HAP-1 (cell line): Measurements from ENCODE around the gene SNAPIN.

Experiments
- DNase-seq, 2 experiments: peaks; one replicate each; pipeline ENCODE4 v3.0.0-alpha.2; 2016 to 2020; ENCODE audit warnings: low spot score in 2 of 2
- H3K27me3 ChIP-seq: fragments of 250-450 bp; sonication (Bioruptor Pico); 2 replicates; pipeline ENCODE4 v1.5.1; 2020; ENCODE audit warnings: low read depth, mild to moderate bottlenecking, moderate library complexity
- H3K36me3 ChIP-seq: fragments of 250-450 bp; sonication (Bioruptor Pico); replicated peaks from 2 replicates; pipeline ENCODE4 v1.5.1; 2020; ENCODE audit warnings: mild to moderate bottlenecking
- H3K4me1 ChIP-seq: fragments of 250-450 bp; sonication (Bioruptor Pico); 2 replicates; pipeline ENCODE4 v1.5.1; 2020; ENCODE audit warnings: mild to moderate bottlenecking
- H3K4me3 ChIP-seq: fragments of 250-450 bp; sonication (Bioruptor Pico); 2 replicates; pipeline ENCODE4 v1.5.1; 2020; ENCODE audit warnings: mild to moderate bottlenecking, moderate library complexity
- H3K9me3 ChIP-seq: fragments of 250-450 bp; sonication (Bioruptor Pico); 2 replicates; pipeline ENCODE4 v1.5.1; 2020; ENCODE audit warnings: mild to moderate bottlenecking, moderate library complexity
- in situ Hi-C: fragments of 300-500 bp; cut with MboI; formaldehyde crosslinking; loops from 3 replicates; pipeline ENCODE4 v1.14.3; 2020; ENCODE audit warnings: low sequenced_read_pairs, inconsistent platforms, mixed read lengths

Gene SNAPIN, protein sequence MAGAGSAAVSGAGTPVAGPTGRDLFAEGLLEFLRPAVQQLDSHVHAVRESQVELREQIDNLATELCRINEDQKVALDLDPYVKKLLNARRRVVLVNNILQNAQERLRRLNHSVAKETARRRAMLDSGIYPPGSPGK

DNA sequence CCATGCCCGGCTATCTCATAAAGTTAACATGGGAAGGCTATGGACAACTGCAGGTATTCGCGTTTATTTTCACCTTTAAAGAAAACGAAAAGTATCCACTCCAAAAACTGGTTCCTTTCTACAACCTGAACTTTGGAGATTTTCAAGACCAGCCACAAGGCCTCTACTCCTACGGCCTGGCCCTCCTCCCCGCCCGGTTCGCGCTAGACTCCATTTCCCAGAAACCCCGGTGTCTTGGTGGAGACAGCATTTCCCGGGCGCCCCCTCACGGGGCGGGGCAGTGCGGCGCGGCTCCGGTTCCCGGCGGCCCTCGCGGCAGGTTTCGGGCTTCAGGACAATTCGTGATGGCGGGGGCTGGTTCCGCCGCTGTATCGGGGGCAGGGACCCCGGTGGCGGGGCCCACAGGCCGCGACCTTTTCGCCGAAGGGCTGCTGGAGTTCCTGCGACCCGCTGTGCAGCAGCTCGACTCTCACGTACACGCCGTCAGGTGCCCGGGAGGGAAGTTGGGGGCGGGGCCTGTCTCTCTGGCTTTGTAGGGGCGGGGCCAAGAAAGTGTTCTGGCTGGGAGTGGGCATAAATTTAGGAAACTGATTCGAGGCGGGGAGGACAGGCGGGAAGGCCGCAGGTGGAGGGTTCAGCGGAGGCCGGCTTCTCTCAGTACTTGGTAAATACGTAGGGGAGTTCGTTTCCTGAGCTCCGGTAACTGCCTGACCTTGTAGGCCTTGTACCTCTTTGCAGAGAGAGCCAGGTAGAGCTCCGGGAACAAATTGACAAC, at the start of gene SNAPIN:
Gene SNAPIN, plus strand, starts transcription at position 304 of the 775 bp plus-strand sequence. Its CDS starts 41 bp downstream, at position 345.
- Histone ChIP-seq H3K36me3 (peaks cover 40% of the 10 kb centered on the region), H3K4me3 (peak within 1 kb of the TSS; percentile 96), H3K9me3 (no peaks in the 10 kb centered on the region), H3K27me3 (no peaks in the 10 kb centered on the region), H3K4me1 (peaks cover 10% of the 10 kb centered on the region)
- DNase-seq: peak; percentile 93 to 96
- in situ Hi-C loops: loop anchor here (25.0 kb wide), 1 partner anchor 604 kb away; the partner anchor contains the start of gene HAX1

DNA sequence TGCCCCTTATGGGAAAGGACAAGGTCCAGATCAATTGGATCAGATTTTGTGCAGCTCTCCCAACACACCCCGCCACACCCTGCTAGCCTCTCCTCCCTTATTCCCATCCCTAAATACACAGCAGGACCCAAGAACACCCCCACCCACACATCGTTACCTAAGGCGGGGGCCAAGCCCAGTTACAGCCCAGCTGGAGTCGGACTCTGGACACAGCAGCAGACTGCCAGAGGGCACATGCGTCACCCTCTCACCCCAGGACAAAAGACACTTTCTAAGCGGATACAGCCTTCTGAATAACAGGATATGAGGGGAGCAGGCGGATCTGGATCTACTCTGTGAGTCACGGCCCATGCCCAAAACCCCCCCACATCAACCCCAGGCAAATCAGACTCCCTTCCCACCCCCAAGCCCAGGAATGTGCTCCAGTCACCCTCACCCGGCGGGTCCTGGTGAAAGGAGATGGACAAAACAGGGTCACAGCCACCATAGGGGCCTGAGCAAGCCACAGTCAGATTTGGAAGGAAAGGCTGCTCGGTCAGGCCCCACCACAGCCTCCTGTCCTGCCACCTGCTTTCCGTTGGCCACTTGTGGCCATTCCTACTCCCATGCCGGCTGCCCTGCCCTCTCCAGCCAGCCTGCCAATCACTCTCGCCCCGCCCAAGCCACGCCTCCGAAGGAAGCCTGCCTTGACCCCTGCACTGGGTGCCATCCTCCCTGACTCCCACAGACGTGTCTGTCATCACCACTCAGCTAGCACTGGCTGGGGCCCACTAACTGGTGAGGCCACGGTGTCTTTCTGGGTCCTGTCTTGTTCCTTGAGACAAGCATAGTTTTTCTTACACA, 49.5 kb upstream of the SNAPIN start:
- Histone ChIP-seq H3K36me3 (no peaks in the 10 kb centered on the region), H3K27me3 (no peaks in the 10 kb centered on the region), H3K9me3 (no peaks in the 10 kb centered on the region), H3K4me1 (peaks cover 14% of the 10 kb centered on the region), H3K4me3 (no peak overlapping the region)
- DNase-seq: peak in 1 of 2 experiments; percentile 61
- in situ Hi-C loops: no loop called here

DNA sequence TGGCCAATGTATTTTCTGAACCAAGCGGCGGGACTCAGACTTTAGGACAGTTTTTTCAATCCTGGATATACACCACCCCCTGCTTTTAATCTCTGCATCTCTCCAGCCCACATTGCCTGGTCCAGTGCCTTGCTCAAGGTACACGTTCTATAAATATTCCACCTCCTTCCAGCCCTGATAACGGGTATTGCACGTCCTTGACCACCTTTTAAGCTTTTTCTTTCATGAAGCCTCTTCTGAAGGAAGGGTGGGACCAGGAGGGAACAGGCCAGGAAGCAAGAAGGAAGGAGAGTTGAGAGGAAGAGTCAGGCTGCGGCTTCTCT, 49.0 kb upstream of the SNAPIN start:
- Histone ChIP-seq H3K27me3 (no peaks in the 10 kb centered on the region), H3K4me3 (no peak overlapping the region), H3K4me1 (peaks cover 14% of the 10 kb centered on the region), H3K9me3 (no peaks in the 10 kb centered on the region), H3K36me3 (no peaks in the 10 kb centered on the region)
- in situ Hi-C loops: no loop called here
- no peak for DNase-seq

DNA sequence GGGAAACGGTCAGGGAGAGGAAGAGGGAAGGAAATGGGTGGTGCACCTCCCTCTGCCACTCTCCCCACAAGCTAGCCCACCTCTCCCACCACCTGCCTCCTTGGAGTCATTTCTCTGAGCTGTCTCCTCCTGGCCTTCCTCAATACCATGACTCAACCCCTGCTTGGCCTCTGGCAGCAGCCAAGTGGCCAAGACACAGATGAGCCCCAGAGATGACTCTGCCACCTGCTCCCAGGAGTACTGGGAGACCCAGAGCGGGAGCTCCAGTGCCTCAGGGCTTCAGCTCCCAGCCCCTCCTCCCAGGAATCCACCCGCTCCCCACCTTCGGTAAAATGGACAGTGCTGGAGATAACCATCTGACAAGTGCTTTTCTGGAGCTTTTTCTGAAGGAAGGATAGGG, 48.2 kb upstream of the SNAPIN start:
- H3K4me3 ChIP-seq: no peak overlapping the region
- no peak for DNase-seq
- H3K9me3 ChIP-seq: no peaks in the 10 kb centered on the region
- no peaks in the 10 kb centered on the region for H3K27me3 ChIP-seq
- no peaks in the 10 kb centered on the region for H3K36me3 ChIP-seq
- in situ Hi-C loops: no loop called here
- H3K4me1 ChIP-seq: peaks cover 14% of the 10 kb centered on the region

DNA sequence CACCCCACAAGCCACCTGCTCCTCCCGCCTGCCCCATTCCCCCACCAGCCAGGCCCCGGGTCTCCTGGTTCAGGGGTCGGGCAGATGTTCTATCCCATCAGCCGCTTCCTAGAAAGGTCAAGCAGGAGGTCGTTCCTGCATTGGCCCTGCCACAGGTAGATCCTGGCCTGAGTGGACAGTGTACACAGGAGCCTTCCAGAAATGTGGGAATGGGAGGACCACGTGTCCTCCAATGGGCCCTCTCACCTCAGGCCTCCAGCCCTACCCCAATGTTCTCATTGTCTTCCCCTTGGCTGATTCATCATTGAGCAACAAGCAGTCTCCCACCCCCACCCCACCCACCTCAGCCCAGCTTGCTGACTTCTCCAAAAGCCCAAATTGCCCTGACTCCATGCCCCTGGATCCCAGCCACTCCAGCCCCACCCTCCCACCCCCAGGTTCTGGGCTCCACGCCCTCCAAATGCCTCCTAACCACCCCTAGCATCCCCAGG, 47.6 kb upstream of the SNAPIN start:
- no peaks in the 10 kb centered on the region for H3K9me3 ChIP-seq
- no peaks in the 10 kb centered on the region for H3K27me3 ChIP-seq
- H3K4me1 ChIP-seq: peaks cover 10% of the 10 kb centered on the region
- no peaks in the 10 kb centered on the region for H3K36me3 ChIP-seq
- no peak overlapping the region for H3K4me3 ChIP-seq
- in situ Hi-C loops: no loop called here
- DNase-seq: no peak

DNA sequence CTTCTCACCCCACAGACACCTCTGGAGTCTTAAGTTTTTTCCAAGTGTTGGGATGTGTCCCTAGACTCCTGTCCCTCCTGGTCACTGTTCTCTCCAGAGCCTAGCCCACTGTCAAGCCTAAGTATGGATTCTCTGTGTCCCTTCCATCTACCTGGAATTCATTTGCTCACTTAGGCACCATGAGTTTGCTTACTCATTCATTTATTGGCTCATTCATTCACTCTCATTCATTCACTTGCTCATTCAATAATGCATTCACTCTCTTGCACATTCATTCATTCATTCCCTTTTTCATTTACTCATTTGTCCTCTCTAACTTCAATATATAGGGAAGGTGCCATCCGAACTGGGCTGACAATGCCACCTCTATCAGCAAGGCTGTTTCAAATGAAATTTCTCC, 47.1 kb upstream of the SNAPIN start:
- in situ Hi-C loops: no loop called here

DNA sequence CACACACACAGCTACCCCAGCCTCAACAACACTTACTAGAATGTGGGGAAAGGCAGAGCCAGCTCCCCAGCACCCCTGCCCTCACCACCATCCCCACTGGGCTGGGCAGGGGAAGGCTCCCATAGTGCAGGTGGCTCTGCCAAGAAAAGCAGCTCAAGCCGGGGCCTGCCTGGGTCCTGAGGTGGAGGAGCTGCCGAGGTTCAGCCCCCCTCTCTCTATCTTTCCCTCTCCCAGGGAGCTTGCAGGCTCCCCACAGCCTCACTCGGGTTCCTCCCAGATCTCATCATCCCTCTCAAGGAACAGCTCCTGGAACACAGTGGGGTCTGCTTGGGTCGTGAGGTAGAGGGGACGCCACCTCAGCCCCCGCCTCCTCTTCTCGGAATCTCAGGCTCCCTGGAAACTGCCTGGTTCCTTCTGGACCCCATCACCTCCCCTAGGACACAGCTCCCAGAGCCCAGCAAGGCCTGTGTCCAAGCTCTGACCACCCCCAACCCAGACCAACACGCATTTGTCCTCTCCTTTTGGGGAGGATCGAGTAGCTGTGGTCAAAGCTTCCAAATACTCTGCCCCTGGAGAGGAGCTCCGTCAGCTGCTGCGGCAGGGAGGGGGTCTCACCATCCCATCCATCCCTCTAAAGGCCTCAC, 46.3 kb upstream of the SNAPIN start:
- no peaks in the 10 kb centered on the region for H3K27me3 ChIP-seq
- no peak for DNase-seq
- no peak overlapping the region for H3K4me3 ChIP-seq
- peaks cover 10% of the 10 kb centered on the region for H3K4me1 ChIP-seq
- H3K9me3 ChIP-seq: no peaks in the 10 kb centered on the region
- in situ Hi-C loops: no loop called here
- H3K36me3 ChIP-seq: no peaks in the 10 kb centered on the region

More for the DNA sequence above, 47.1 kb upstream of the SNAPIN start:
- no peaks in the 10 kb centered on the region for H3K27me3 ChIP-seq
- no peak for DNase-seq
- H3K9me3 ChIP-seq: no peaks in the 10 kb centered on the region
- no peaks in the 10 kb centered on the region for H3K36me3 ChIP-seq
- peaks cover 10% of the 10 kb centered on the region for H3K4me1 ChIP-seq
- no peak overlapping the region for H3K4me3 ChIP-seq

DNA sequence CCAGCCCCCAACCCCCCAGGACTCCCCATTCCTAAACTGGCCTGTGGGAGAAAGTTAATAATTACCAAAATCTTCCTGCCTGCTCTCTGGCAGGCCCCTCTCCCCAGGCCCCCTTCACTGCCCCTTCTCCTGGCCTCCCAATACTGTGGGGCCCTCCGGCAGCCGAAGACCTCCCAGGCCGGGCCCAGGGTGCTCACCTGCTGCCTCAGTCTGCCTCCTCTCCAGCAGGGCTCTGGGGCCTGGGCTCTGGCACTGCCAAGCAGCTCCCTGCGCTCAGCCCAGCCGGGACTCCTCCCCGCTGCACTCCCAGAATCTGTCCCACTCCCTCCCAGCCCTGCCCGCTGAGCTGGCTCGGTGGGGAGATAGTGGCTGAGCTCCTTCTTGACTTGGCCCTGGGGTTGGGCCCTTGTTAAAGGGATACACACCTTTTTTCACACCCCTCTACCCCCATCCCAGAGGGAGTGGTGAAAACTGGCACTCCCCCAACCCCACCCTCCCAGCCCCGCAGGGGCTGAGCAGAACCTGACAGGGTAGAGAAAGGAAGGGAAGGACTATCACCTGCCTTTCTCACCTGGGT, 45.7 kb upstream of the SNAPIN start, which contains the start of gene S100A16:
Gene S100A16, minus strand, starts transcription at position 383 of the 577 bp plus-strand sequence. CDS start 4,986 bp downstream, outside the sequence.
- in situ Hi-C loops: no loop called here
- Histone ChIP-seq H3K36me3 (no peaks in the 10 kb centered on the region), H3K4me3 (no peak within 1 kb of the TSS), H3K27me3 (no peaks in the 10 kb centered on the region), H3K4me1 (peaks cover 10% of the 10 kb centered on the region), H3K9me3 (no peaks in the 10 kb centered on the region)
- DNase-seq: no peak

DNA sequence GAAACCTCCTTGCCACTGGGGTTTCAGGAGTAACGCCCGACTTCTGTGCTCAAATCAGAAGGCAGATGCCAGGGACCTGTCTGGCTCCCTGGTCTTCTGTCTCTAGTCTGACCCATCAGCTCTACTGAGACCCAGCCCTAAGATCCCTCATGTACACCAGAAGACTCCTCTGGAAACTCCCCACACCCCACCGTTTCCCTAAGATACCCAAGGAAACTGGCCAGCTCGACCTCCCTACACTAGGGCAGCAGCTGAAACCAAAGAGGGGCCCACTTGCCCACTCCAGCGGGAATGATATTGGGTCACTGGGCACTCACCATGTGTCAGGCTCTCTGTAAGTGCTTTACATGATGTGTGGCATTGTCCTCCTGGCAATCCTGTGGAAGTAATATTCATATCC, 45.1 kb upstream of the SNAPIN start:
- Histone ChIP-seq H3K9me3 (no peaks in the 10 kb centered on the region), H3K4me1 (peaks cover 10% of the 10 kb centered on the region), H3K36me3 (no peaks in the 10 kb centered on the region), H3K4me3 (no peak overlapping the region), H3K27me3 (no peaks in the 10 kb centered on the region)
- in situ Hi-C loops: no loop called here
- no peak for DNase-seq

DNA sequence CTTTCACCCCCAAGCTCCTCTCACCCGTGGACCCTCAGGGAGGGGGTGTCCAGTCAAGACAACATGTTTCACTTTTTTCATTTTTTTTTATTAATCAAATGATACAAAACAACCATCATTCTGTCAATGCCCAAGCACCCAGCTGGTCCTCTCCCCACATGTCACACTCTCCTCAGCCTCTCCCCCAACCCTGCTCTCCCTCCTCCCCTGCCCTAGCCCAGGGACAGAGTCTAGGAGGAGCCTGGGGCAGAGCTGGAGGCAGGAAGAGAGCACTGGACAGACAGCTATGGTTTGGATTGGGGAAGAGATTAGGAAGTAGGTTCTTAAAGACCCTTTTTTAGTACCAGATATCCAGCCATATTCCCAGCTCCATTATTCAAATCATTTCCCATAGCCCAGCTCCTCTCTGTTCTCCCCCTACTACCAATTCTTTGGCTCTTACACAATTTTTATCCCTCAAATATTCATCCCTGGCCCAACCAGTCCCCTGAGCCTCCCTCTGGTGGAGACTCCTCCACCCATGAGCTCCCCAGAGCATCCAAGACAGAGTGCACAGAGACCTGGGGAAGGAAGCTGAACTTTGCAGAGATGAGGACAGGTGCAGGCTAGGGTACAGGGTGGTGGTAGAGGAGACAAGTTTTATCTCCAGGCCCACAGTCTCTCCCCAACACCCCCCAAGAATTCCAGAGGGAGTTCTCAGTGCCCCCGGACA, 44.2 kb upstream of the SNAPIN start:
- no peaks in the 10 kb centered on the region for H3K9me3 ChIP-seq
- peaks cover under 1% of the 10 kb centered on the region; the same call in 1 of the 2 replicates for H3K36me3 ChIP-seq
- in situ Hi-C loops: no loop called here
- H3K4me1 ChIP-seq: peaks cover under 1% of the 10 kb centered on the region
- H3K4me3 ChIP-seq: no peak overlapping the region
- no peak for DNase-seq
- no peaks in the 10 kb centered on the region for H3K27me3 ChIP-seq

DNA sequence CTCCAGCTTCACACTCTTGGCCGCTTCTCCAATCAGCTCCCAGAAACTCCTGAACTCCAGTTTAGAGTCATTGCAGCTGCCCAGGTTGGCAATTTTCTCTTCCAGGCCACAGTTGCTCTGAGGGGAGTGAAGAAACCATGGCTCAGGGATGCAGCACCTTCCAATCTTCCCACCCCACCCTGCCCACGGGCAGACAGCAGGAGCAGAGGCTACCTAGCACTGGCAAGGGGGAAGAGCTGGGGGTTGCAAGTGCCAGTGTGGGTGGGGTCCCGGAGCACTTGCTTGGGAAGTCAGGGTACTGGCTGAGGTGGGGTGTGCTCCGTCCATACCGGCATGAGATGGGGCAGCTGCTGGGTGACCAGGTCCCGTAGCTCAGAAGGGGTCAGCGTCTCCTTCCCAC, 43.6 kb upstream of the SNAPIN start:
- H3K27me3 ChIP-seq: no peaks in the 10 kb centered on the region
- in situ Hi-C loops: no loop called here
- H3K9me3 ChIP-seq: no peaks in the 10 kb centered on the region
- H3K4me3 ChIP-seq: no peak overlapping the region
- no peak for DNase-seq
- H3K4me1 ChIP-seq: no peaks in the 10 kb centered on the region
- peaks cover 6% of the 10 kb centered on the region for H3K36me3 ChIP-seq

DNA sequence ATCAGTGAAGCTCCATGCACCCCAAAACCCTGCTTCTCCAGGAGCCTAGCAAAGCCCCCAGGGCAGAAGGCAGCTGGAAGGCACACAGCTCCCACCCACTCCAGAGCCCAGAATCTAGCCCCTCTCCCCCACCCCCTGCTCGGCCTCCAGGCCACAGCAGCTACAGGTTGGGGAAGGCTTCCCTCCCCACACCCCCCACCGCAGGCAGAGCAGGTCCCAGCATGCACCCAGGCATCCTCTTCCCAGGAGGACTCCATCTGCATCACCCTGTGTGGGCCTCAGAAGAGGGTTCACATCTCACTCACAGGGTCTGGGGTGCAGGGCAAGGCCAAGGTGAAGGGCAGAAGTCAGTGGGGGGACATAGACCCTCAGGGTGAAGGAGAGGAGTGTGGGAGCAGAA, 43.1 kb upstream of the SNAPIN start:
- H3K36me3 ChIP-seq: peaks cover 6% of the 10 kb centered on the region
- in situ Hi-C loops: no loop called here
- no peaks in the 10 kb centered on the region for H3K27me3 ChIP-seq
- DNase-seq: no peak
- H3K4me1 ChIP-seq: no peaks in the 10 kb centered on the region
- no peaks in the 10 kb centered on the region for H3K9me3 ChIP-seq
- H3K4me3 ChIP-seq: no peak overlapping the region
